ENCODE data around the gene THAP3. TPM values are rescaled to one million over a fixed set of nuclear protein-coding genes. Genes with fewer than 3 reads are reported as not detected.

THAP3 gene
- total and polyA plus RNA-seq, 2 of the 4 experiments (the other 2 are of a cell fraction), result 14.2 to 14.9 TPM

GRCh38 chr1:6594977-6595740 is 29.5 kb upstream of the THAP3 start:
- Histone ChIP-seq H3K27me3 (ENCODE audit: control insufficient read depth, insufficient read depth, low read length) (no peaks in the 10 kb centered on the region), H3K9me3 (ENCODE audit: control insufficient read depth, insufficient read depth, low read length) (no peaks in the 10 kb centered on the region), H4K8ac (ENCODE audit: low read depth in 2 of 2, low read length in 2 of 2) (no peak overlapping the region), H3K18ac (ENCODE audit: low read depth, low read length) (no peak overlapping the region), H4K91ac (ENCODE audit: insufficient read depth, low read depth, low read length) (no peak overlapping the region), H3K4me3 (ENCODE audit: insufficient read depth, low read depth, low read length) (no peak overlapping the region), H3K56ac (ENCODE audit: extremely low read depth, insufficient read depth, low read length) (no peak overlapping the region), H3K9me1 (ENCODE audit: insufficient read depth, low read length) (peaks cover 10% of the 10 kb centered on the region), H2BK15ac (ENCODE audit: low read depth, low read length) (no peak overlapping the region), H3K4ac (ENCODE audit: low read depth, low read length) (no peak overlapping the region), H3K79me1 (ENCODE audit: low read depth in 1 of 2, low read length in 2 of 2) (peaks cover 13 to 84% of the 10 kb centered on the region in 2 experiments), H4K5ac (ENCODE audit: low read depth, low read length) (no peak overlapping the region), H2AFZ (replicated peaks; ENCODE audit: low read length, poor library complexity) (no peak overlapping the region), H2AK5ac (ENCODE audit: low read depth, low read length) (no peak overlapping the region), H3K36me3 (ENCODE audit: control insufficient read depth, insufficient read depth, low read length) (peaks cover 79% of the 10 kb centered on the region), H2AK9ac (replicated peaks; ENCODE audit: low read depth, low read length, poor library complexity) (no peak overlapping the region), H4K20me1 (ENCODE audit: insufficient read depth, low read length) (peaks cover 87% of the 10 kb centered on the region), H3K14ac (replicated peaks; ENCODE audit: low read depth, low read length) (no peak overlapping the region), H2BK120ac (ENCODE audit: low read depth, low read length) (no peak overlapping the region), H3K4me2 (ENCODE audit: low read depth, low read length) (no peak overlapping the region), H2BK5ac (ENCODE audit: low read depth, low read length, poor library complexity, severe bottlenecking) (no peak overlapping the region), H2BK20ac (ENCODE audit: low read depth, low read length) (no peak overlapping the region), H3K4me1 (ENCODE audit: control insufficient read depth, insufficient read depth, low read length) (peaks cover 4% of the 10 kb centered on the region), H3K23ac (ENCODE audit: low read depth, low read length) (no peak overlapping the region), H3K9ac (ENCODE audit: low read depth, low read length) (no peak overlapping the region), H3K27ac (ENCODE audit: insufficient read depth, low read length) (no peak overlapping the region)
- POLR2A ChIA-PET (ENCODE audit: unreplicated experiment), result interaction anchor here (0.6 kb wide), 1 partner anchor 136 kb away, joined by 6 read pairs; no protein-coding TSS in a partner anchor
- 92% methylated on average over 9 of the region's 11 CpGs; no CpG with 5 or more reads in 1 of the 2 experiments for WGBS, 2 experiments (ENCODE audit: extremely low coverage in 2 of 2, insufficient read length in 1 of 2)
- dilution Hi-C loops (cut with HindIII; ENCODE audit: low sequenced_read_pairs, unreplicated experiment), result no loop called here
- ATAC-seq (ENCODE audit: low read depth) (no peak), DNase-seq (no peak)
- intact Hi-C loops (cut with micrococcal nuclease), result no loop called here
- in situ Hi-C loops (cut with MboI; ENCODE audit: low sequenced_read_pairs), result no loop called here
- CTCF ChIA-PET, result interaction anchor here (0.6 kb wide), 1 partner anchor 109 kb away, joined by 5 read pairs; no protein-coding TSS in a partner anchor
- no peak for TF ChIP-seq MAFK (IDR thresholded peaks at IDR 0.05; ENCODE audit: low read depth, low read length)
- BruUV-seq (replicated peaks), result no TSS peak
